A549 (cell line): Measurements from ENCODE around the gene NSMF.

Source experiments
- EHMT2 ChIP-seq: fragments of 200-600 bp; sonication (generic); IDR thresholded peaks from 2 replicates; pipeline ENCODE4 v1.6.1; 2016; ENCODE audit warnings: antibody characterized with exemption, low read depth, mild to moderate bottlenecking, moderate library complexity
- NFE2L2 ChIP-seq: fragments of 150-350 bp; conservative IDR thresholded peaks from 2 replicates; pipeline ENCODE4 v1.6.1; 2014; ENCODE audit warnings: low read length
- POLR2A ChIP-seq: IDR thresholded peaks from 2 replicates; pipeline ENCODE4 v1.6.1; 2012; ENCODE audit warnings: mild to moderate bottlenecking, low read length
- RFX5 ChIP-seq: fragments of 450-650 bp; IDR thresholded peaks from 2 replicates; pipeline ENCODE4 v1.7.1; 2014; ENCODE audit warnings: antibody characterized with exemption, mild to moderate bottlenecking, moderate library complexity
- RNF2 ChIP-seq: fragments of 200-600 bp; sonication (generic); IDR thresholded peaks from 2 replicates; pipeline ENCODE4 v1.6.1; 2016; ENCODE audit warnings: low read depth, mild to moderate bottlenecking, antibody characterized with exemption, moderate library complexity, borderline replicate concordance

DNA sequence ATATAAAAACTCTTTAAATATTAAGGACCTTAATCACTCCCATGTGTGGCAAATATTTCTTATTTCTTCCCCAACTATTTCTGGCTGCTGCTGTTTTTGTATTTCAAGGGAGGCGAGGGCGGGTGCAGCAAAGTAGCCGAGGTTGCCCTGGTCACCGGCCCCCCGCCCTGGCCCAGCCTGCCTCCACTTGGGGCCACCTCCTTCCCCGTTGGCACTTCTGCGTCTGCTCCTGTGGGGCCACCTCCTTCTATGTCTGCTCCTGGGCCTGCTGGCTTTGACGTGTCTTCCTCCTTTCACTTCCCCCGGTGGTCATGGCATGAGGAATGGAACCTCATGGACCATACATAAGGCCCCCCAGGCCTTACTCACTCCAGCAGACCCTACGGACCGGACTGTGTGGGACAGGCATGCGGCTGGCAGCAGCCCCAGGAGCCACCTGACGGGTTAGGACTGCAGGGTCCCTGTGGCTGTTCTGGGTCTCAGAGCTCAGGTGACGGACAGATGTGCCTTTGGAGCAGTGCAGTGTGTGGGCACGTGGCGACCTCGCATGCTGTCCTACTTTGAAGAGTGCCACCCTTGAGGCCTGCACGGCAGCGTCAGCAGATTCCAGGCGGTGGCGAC, 12.2 kb downstream of the NSMF start:
- TF ChIP-seq NFE2L2 (no peak), RFX5 (no peak), EHMT2 (no peak), RNF2 (no peak), POLR2A (no peak)
